ENCODE results near the gene PRICKLE2. TPM values are rescaled to one million over a fixed set of nuclear protein-coding genes. Genes with fewer than 3 reads are reported as not detected.

PRICKLE2 gene
- total RNA-seq, 1 experiment from 2014 or later, result 4.2 TPM

DNA sequence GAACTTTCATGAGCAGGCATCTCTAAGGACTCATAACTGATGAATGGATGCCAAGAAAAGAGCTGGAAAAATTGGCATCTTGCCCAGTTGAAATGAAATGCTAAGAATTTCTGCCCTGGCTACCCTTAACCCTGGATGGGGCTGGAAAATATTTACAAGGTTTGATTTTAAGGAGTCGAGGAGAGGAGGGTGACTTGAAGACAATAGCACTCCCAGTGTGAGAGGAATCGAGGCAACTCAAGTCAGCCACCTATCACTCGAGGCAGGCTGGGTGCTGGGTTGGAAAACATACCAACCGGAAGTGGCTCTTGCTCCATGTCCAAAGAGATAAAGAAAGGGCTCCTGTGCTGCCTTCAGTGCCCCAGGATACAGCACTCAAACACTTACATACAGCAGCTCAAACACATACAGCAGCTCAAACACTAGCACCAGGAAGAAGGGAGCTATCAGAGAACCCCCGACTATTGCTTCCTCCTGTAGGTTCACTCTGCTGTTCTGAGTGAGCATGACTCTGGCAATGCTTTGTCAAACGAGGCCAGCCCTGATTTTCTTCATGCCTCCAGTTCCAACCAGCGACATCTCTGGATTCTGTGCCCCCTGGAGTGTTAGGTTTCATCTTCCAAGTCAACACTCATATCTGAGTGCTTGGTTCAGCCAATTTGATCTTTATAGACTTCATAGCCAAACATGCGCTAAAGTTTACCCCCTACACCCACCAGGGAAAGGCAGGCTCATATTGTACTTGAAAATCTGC lies 4.9 kb downstream of the PRICKLE2 start:
- Mint-ChIP-seq H3K9me3 (ENCODE audit: unreplicated experiment) (no peaks in the 10 kb centered on the region), H3K27me3 (ENCODE audit: insufficient read depth, unreplicated experiment) (no peaks in the 10 kb centered on the region), H3K27ac (ENCODE audit: unreplicated experiment) (no peak overlapping the region), H3K36me3 (ENCODE audit: insufficient read depth, unreplicated experiment) (no peaks in the 10 kb centered on the region), H3K4me1 (ENCODE audit: low read depth, unreplicated experiment) (no peaks in the 10 kb centered on the region), H3K4me3 (ENCODE audit: unreplicated experiment) (no peak overlapping the region)
- H3K4me3 ChIP-seq (ENCODE audit: low read depth, low read length), result no peak overlapping the region
- ChIA-PET POLR2A (no interaction called here), CTCF (no interaction called here)
- no peak for DNase-seq
- H3K4me1 ChIP-seq, result 0 out of 2 replicates have a peak, but pooled peaks cover 4% of the 10 kb centered on the region
- intact Hi-C loops (cut with micrococcal nuclease; ENCODE audit: unreplicated experiment), result no loop called here
- H3K36me3 ChIP-seq (ENCODE audit: control insufficient read depth, insufficient read depth, low read length), result no peaks in the 10 kb centered on the region
- no TSS peak for BruUV-seq (replicated peaks)
- TF ChIP-seq, protein P1, sequence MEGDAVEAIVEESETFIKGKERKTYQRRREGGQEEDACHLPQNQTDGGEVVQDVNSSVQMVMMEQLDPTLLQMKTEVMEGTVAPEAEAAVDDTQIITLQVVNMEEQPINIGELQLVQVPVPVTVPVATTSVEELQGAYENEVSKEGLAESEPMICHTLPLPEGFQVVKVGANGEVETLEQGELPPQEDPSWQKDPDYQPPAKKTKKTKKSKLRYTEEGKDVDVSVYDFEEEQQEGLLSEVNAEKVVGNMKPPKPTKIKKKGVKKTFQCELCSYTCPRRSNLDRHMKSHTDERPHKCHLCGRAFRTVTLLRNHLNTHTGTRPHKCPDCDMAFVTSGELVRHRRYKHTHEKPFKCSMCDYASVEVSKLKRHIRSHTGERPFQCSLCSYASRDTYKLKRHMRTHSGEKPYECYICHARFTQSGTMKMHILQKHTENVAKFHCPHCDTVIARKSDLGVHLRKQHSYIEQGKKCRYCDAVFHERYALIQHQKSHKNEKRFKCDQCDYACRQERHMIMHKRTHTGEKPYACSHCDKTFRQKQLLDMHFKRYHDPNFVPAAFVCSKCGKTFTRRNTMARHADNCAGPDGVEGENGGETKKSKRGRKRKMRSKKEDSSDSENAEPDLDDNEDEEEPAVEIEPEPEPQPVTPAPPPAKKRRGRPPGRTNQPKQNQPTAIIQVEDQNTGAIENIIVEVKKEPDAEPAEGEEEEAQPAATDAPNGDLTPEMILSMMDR (IDR thresholded peaks at IDR 0.05; ENCODE audit: insufficient read depth in 1 of 2, low read depth in 1 of 2, low read length in 1 of 2, severe bottlenecking in 1 of 2, unreplicated experiment in 1 of 2), result no peak
- H3K9me3 ChIP-seq, result no peaks in the 10 kb centered on the region
- no peaks in the 10 kb centered on the region for H3K27me3 ChIP-seq (replicated peaks; ENCODE audit: control insufficient read depth, insufficient read depth, low read length)

DNA sequence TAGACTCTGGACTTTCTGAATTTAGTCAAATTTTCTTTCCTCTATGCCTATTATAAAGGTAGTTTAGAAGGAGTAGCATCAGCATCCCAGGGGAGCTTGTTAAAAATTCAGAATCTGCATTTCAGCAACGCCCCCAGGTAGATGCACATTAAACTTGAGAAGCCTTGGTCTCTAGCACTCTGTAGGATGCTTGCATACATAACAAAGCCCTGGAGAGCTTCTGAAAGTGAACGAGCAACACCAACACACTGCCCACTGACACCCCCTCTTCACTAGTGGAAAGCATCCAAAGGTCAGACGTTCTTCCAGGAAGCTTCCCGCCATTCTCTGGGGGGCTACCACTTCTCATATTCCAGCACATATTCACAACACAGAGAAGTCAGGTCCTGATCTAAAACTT lies 6.5 kb downstream of the PRICKLE2 start:
- no peaks in the 10 kb centered on the region for H3K27me3 ChIP-seq (replicated peaks; ENCODE audit: control insufficient read depth, insufficient read depth, low read length)
- no peaks in the 10 kb centered on the region for H3K36me3 ChIP-seq (ENCODE audit: control insufficient read depth, insufficient read depth, low read length)
- Mint-ChIP-seq H3K4me1 (ENCODE audit: low read depth, unreplicated experiment) (no peaks in the 10 kb centered on the region), H3K9me3 (ENCODE audit: unreplicated experiment) (no peaks in the 10 kb centered on the region), H3K4me3 (ENCODE audit: unreplicated experiment) (no peak overlapping the region), H3K36me3 (ENCODE audit: insufficient read depth, unreplicated experiment) (no peaks in the 10 kb centered on the region), H3K27me3 (ENCODE audit: insufficient read depth, unreplicated experiment) (no peaks in the 10 kb centered on the region), H3K27ac (ENCODE audit: unreplicated experiment) (no peak overlapping the region)
- 0 out of 2 replicates have a peak, but pooled peaks cover 4% of the 10 kb centered on the region for H3K4me1 ChIP-seq
- intact Hi-C loops (cut with micrococcal nuclease; ENCODE audit: unreplicated experiment), result no loop called here
- BruUV-seq (replicated peaks), result no TSS peak
- CTCF ChIA-PET, result no interaction called here
- DNase-seq, result no peak
- TF ChIP-seq, protein P1 (IDR thresholded peaks at IDR 0.05; ENCODE audit: insufficient read depth in 1 of 2, low read depth in 1 of 2, low read length in 1 of 2, severe bottlenecking in 1 of 2, unreplicated experiment in 1 of 2), result no peak
- POLR2A ChIA-PET, result no interaction called here
- no peak overlapping the region for H3K4me3 ChIP-seq (ENCODE audit: low read depth, low read length)
- H3K9me3 ChIP-seq, result no peaks in the 10 kb centered on the region

DNA sequence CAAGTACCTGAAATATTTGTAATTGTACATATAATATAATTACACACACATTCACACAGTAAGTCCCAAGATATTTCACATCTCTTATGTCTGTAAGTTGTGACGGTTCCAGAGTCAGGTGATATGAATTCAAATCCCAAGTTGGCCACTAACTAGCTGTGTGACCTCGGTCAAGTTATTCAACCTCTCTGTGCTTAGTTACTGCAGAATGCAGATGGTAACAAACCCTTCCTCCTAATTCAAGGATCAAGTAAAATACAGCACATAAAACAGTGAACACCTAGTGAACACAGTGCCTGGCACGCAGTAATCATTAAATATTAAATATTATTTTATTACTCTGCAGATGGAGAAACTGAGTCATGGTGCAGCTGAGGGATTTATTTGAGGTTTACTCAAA lies 6.9 kb downstream of the PRICKLE2 start:
- Mint-ChIP-seq H3K4me1 (ENCODE audit: low read depth, unreplicated experiment) (no peaks in the 10 kb centered on the region), H3K9me3 (ENCODE audit: unreplicated experiment) (no peaks in the 10 kb centered on the region), H3K27me3 (ENCODE audit: insufficient read depth, unreplicated experiment) (no peaks in the 10 kb centered on the region), H3K27ac (ENCODE audit: unreplicated experiment) (no peak overlapping the region), H3K4me3 (ENCODE audit: unreplicated experiment) (no peak overlapping the region), H3K36me3 (ENCODE audit: insufficient read depth, unreplicated experiment) (no peaks in the 10 kb centered on the region)
- intact Hi-C loops (cut with micrococcal nuclease; ENCODE audit: unreplicated experiment), result no loop called here
- H3K9me3 ChIP-seq, result no peaks in the 10 kb centered on the region
- no peak for DNase-seq
- no TSS peak for BruUV-seq (replicated peaks)
- TF ChIP-seq, protein P1 (IDR thresholded peaks at IDR 0.05; ENCODE audit: insufficient read depth in 1 of 2, low read depth in 1 of 2, low read length in 1 of 2, severe bottlenecking in 1 of 2, unreplicated experiment in 1 of 2), result no peak
- no peaks in the 10 kb centered on the region for H3K36me3 ChIP-seq (ENCODE audit: control insufficient read depth, insufficient read depth, low read length)
- ChIA-PET CTCF (no interaction called here), POLR2A (no interaction called here)
- H3K27me3 ChIP-seq (replicated peaks; ENCODE audit: control insufficient read depth, insufficient read depth, low read length), result no peaks in the 10 kb centered on the region
- no peak overlapping the region for H3K4me3 ChIP-seq (ENCODE audit: low read depth, low read length)
- 0 out of 2 replicates have a peak, but pooled peaks cover 4% of the 10 kb centered on the region for H3K4me1 ChIP-seq
